Large intestine (tissue), 3 donors: ENCODE measurements around the gene ACOXL. TPM values are rescaled to one million over a fixed set of nuclear protein-coding genes. Genes with fewer than 3 reads are reported as not detected.
"Not testable (repeated sequence)": the region's sequence is repeated elsewhere in the genome, so short reads cannot be mapped to it uniquely, and the experiment has no call there.

ENCODE experiments used
- DNase-seq, 2 donors: peaks; one replicate each; pipeline versions ENCODE4 v3.0.0 to v3.0.0-alpha.2; 2013
- H3K27ac ChIP-seq: one replicate; pipeline ENCODE4 v1.5.1; 2013; ENCODE audit warnings: low read length
- H3K27me3 ChIP-seq: 2 replicates; pipeline ENCODE4 v1.6.1; 2013; ENCODE audit warnings: low read length; ENCODE audit not compliant: control insufficient read depth, insufficient read depth
- H3K36me3 ChIP-seq: 2 replicates; pipeline ENCODE4 v1.6.1; 2013; ENCODE audit warnings: low read length; ENCODE audit not compliant: control insufficient read depth, insufficient read depth
- H3K4me1 ChIP-seq: one replicate; pipeline ENCODE4 v1.6.1; 2013; ENCODE audit warnings: low read length; ENCODE audit not compliant: control insufficient read depth, insufficient read depth
- H3K4me3 ChIP-seq: one replicate; pipeline ENCODE4 v1.5.1; 2013; ENCODE audit warnings: low read length
- H3K9me3 ChIP-seq: one replicate; pipeline ENCODE4 v1.6.1; 2013; ENCODE audit warnings: mild to moderate bottlenecking, low read depth, low read length, moderate library complexity; ENCODE audit not compliant: control insufficient read depth
- WGBS: methylation state at CpG from one replicate; pipeline ENCODE4 v1.1.5; 2013; ENCODE audit warnings: low lambda C conversion rate; ENCODE audit not compliant: insufficient coverage; 5-methylcytosine and 5-hydroxymethylcytosine counted together
- polyA plus RNA-seq: library from polyadenylated mRNA; unstranded; fragments of 120-200 nt; gene quantifications from one replicate; pipeline ENCODE4 v1.2.1, GENCODE V29; 2013

ACOXL gene
- polyA plus RNA-seq, 1 donor, result 0.07 TPM

DNA sequence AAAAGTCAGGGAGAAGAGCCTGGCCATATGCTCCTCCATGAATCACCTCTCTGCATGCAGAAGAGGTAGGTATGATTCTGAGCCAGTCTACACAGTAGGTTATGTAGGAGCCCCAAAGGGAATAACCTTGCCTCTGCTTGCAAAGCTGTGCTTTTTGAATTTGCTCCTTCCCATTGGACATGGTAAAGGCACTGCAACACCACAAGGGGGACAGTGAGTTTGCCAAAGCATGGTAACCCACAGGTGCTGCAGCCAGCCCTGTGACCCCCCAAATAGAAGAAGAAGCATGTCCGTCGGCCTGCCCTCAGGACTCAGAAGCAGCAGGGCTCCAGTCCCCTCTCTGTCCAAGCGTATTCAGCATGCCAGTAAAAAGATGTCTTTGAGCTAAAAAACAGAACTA is 337.3 kb downstream of the ACOXL start:
- Histone ChIP-seq H3K36me3 (no peaks in the 10 kb centered on the region), H3K4me1 (peaks cover 5% of the 10 kb centered on the region), H3K27me3 (no peaks in the 10 kb centered on the region), H3K4me3 (no peak overlapping the region), H3K9me3 (no peaks in the 10 kb centered on the region), H3K27ac (no peak overlapping the region)
- no CpG with 5 or more reads among the region's 3 CpGs for WGBS
- no peak for DNase-seq

DNA sequence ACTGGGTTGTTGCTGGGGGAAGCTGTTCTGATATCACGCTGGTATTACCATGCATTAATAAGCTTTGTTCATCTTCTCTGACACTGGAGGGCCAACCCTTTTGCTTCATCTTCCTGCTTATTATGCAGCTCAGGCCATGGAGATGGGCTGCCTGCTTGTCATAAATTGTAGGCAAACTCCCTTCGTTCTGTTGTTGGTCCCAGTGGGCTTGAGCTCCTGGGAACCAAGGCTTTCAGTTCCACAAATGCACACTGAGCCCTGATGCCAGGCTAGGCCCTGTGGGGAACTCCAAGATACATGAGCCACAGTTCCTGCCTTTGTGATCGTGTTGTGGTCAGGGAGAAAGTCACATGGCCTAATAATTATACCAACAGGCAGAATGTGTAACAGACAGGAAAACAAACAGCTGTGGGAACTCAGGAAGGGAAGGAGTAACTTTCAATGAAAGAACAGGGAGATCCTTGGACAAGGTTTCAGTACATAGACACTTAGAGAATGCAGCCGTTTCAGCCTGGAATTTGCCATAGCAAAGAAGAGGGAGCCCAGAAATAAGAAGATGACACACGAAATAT is 339.3 kb downstream of the ACOXL start:
- H3K4me1 ChIP-seq, result peaks cover 5% of the 10 kb centered on the region
- WGBS, result 80% methylated on average over 1 of the region's 5 CpGs
- H3K9me3 ChIP-seq, result peaks cover 7% of the 10 kb centered on the region
- no peaks in the 10 kb centered on the region for H3K36me3 ChIP-seq
- DNase-seq, result no peak
- H3K27me3 ChIP-seq, result no peaks in the 10 kb centered on the region
- H3K4me3 ChIP-seq, result no peak overlapping the region
- no peak overlapping the region for H3K27ac ChIP-seq

DNA sequence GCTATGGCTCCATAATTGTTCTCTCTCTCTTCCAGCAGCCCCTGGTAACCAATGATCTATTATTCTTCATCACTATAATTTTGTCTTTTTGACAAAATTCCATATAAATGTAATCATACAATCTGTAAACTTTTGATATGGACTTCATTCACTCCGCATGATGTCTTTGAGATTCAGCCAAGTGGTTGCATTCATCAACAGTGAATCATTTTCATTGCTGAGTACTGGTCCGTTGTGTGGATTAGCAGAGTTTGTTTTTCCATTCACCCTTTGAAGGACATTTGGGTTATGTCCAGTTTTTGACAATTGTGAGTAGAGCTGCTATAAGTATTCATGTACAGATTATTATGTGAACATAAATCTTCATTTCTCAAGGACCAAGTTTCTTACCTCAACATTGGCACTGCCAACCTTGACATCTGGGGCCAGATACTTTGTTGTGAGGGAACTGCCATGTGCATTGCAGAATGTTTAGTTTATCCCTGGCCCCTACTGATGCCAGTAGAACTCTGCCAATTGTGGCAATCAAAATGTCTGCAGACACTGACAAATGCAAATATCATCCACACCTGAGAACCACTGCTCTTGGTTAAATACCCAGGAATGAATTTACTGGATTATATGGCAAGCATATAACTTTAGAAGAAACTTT is 340.0 kb downstream of the ACOXL start:
- DNase-seq, result no peak
- Histone ChIP-seq H3K4me3 (no peak overlapping the region), H3K27ac (no peak overlapping the region), H3K9me3 (peaks cover 7% of the 10 kb centered on the region), H3K36me3 (no peaks in the 10 kb centered on the region), H3K4me1 (peaks cover 5% of the 10 kb centered on the region), H3K27me3 (no peaks in the 10 kb centered on the region)
- WGBS, result no CpG with 5 or more reads among the region's 2 CpGs

DNA sequence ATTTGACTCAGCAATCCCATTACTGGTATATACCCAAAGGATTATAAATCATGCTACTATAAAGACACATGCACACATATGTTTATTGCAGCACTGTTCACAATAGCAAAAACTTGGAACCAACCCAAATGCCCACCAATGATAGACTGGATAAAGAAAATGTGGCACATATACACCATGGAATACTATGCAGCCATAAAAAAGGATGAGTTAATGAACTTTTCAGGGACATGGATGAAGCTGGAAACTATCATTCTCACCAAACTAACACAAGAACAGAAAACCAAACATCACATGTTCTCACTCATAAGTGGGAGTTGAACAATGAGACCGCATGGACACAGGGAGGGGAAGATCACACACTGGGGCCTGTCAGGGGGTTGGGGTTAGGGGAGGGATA is 350.3 kb downstream of the ACOXL start:
- H3K36me3 ChIP-seq, H3K4me3 ChIP-seq, DNase-seq, H3K4me1 ChIP-seq, H3K27ac ChIP-seq, H3K9me3 ChIP-seq, H3K27me3 ChIP-seq: not testable (repeated sequence)
- no CpG with 5 or more reads among the region's 1 CpG for WGBS

DNA sequence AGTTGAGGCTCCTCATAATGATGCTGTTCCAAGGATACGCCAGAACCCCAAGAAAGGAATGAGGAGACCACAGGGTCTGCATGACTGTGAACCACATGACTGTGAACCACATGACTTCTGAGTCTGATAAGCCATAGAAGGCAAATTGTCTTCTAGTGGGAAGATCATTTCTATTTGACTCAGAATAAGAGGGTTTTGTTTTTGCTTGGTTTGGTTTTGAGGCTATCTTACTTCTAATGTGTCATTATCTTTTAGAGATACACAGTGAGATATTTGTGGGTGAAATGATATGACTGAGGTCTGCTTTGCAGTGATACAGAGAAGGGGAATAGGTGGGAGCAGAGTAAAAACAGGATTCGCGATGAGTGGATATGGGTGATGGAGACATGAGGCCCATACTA is 359.4 kb downstream of the ACOXL start:
- H3K4me3 ChIP-seq, result no peak overlapping the region
- no peaks in the 10 kb centered on the region for H3K9me3 ChIP-seq
- no peak overlapping the region for H3K27ac ChIP-seq
- DNase-seq, result no peak
- 100% methylated on average over 3 of the region's 3 CpGs for WGBS
- no peaks in the 10 kb centered on the region for H3K27me3 ChIP-seq
- no peaks in the 10 kb centered on the region for H3K4me1 ChIP-seq
- no peaks in the 10 kb centered on the region for H3K36me3 ChIP-seq

DNA sequence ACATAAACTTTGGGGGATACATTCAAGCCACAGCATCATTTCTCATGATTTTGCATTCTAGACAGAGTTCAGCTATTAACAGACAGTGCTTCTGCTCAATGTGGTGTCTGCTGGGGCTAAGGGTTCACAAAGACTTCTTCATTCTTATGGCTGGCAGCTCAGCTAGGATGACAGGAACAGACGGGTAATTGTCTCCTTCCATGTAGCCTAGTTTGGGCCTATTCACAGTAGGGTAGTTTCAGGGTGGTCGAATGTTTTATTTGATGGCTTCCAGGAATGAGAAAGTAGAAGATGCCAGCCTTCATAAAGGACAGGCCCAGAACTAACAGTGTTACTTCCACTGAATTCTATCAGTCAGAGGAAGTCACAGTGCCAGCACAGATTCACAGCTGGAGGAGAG is 362.3 kb downstream of the ACOXL start:
- H3K9me3 ChIP-seq, result no peaks in the 10 kb centered on the region
- H3K4me3 ChIP-seq, result no peak overlapping the region
- H3K27me3 ChIP-seq, result no peaks in the 10 kb centered on the region
- no peaks in the 10 kb centered on the region for H3K4me1 ChIP-seq
- DNase-seq, result no peak
- H3K36me3 ChIP-seq, result no peaks in the 10 kb centered on the region
- WGBS, result no CpG with 5 or more reads among the region's 2 CpGs
- no peak overlapping the region for H3K27ac ChIP-seq

DNA sequence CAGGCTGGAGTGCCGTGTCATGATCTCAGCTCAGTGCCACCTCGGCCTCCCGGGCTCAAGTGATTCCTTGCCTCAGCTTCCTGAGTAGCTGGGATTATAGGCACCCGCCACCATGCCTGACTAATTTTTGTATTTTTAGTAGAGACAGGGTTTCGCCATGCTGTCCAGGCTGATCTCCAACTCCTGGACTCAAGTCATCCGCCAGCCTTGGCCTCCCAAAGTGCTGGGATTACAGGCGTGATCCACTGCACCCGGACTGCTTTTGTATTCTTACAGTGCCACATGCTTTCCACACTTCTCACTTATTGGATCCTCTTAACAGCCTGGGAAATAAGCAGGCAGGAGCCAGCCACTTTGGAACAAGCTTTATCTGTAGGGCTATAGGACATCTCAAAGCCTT is 363.1 kb downstream of the ACOXL start:
- WGBS, result no CpG with 5 or more reads among the region's 8 CpGs
- H3K36me3 ChIP-seq, result no peaks in the 10 kb centered on the region

DNA sequence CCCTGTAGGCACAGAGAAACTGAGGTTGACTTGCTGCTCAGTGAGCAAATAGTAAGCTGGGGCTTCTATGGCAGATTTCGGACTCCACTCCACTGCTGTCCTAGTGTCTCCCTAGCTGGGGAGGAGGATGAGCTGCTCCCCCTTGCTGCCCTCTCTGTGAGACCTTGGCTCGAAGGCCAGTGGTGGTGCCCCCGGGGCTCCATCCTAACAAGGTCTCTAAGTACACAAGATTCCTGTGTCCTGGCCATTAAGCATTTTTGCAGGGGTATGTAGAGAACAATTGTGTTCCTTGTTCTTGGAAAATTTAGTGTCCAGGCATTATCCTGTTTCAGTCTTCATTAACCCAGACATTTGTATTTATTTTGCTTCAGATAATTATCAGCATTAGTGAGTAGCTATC is 367.0 kb downstream of the ACOXL start:
- no peak for DNase-seq
- Histone ChIP-seq H3K27ac (no peak overlapping the region), H3K4me3 (no peak overlapping the region), H3K4me1 (no peaks in the 10 kb centered on the region), H3K27me3 (no peaks in the 10 kb centered on the region), H3K9me3 (no peaks in the 10 kb centered on the region), H3K36me3 (no peaks in the 10 kb centered on the region)
- no CpG with 5 or more reads among the region's 3 CpGs for WGBS

More for the DNA sequence above, 363.1 kb downstream of the ACOXL start:
- H3K27ac ChIP-seq, result no peak overlapping the region
- DNase-seq, result no peak
- no peaks in the 10 kb centered on the region for H3K4me1 ChIP-seq
- H3K4me3 ChIP-seq, result no peak overlapping the region
- no peaks in the 10 kb centered on the region for H3K9me3 ChIP-seq
- H3K27me3 ChIP-seq, result no peaks in the 10 kb centered on the region

DNA sequence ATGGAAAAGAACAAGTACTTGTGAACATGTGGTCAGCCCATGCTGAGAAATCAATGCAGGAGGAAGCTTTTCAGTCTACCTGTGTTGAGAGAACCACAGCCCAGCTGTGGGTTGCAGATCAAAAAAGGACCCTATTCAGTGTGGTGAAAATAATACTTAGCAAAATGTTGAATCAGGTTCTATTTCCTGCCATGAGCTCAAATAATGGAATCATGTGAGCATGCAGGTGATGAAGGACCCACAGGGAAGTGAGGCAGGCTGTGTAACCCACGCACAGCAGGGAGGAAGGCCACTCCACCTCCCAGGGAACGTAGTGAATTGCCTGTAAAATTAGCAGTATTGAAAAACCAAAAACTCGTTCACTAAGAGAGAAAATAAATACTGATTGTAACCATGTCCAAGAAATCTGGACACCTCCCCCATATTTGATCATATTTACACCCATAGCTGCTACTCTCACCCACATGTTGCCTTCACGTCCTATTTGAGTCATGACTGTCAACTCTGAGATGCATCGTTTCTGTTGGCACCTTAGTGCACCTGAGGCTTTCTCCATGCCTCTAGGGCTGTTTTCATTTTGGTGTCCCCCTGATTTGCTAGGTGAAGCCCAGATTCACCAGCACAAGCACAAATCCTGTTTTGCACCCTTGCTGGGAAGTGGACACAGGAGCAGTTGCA is 367.9 kb downstream of the ACOXL start:
- Histone ChIP-seq H3K4me3 (no peak overlapping the region), H3K4me1 (no peaks in the 10 kb centered on the region), H3K27ac (no peak overlapping the region), H3K27me3 (no peaks in the 10 kb centered on the region), H3K9me3 (no peaks in the 10 kb centered on the region), H3K36me3 (no peaks in the 10 kb centered on the region)
- no peak for DNase-seq
- 83% methylated on average over 1 of the region's 5 CpGs for WGBS

DNA sequence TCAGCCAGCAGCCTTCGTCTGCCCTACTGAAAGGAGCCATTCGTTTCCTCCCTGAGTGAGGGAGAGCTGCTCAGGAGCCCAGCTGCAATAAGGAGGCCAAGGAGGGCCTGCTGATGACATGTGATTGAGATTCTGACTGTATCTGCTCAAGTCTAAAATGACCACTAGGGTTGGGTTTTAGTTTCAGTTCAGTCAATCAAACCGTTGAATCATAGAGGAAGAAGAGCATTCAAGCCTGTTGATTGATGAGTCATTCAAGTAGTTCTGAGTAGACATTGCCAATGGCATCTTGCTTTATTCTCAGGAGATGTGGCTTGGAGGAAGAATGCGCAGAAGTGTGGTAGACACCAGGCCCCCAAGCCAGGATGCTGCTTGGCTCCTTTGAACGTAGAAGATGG is 368.4 kb downstream of the ACOXL start:
- H3K27ac ChIP-seq, result no peak overlapping the region
- no peaks in the 10 kb centered on the region for H3K4me1 ChIP-seq
- no peaks in the 10 kb centered on the region for H3K36me3 ChIP-seq
- no peaks in the 10 kb centered on the region for H3K9me3 ChIP-seq
- DNase-seq, result no peak
- WGBS, result 95% methylated on average over 3 of the region's 5 CpGs
- no peak overlapping the region for H3K4me3 ChIP-seq
- no peaks in the 10 kb centered on the region for H3K27me3 ChIP-seq

DNA sequence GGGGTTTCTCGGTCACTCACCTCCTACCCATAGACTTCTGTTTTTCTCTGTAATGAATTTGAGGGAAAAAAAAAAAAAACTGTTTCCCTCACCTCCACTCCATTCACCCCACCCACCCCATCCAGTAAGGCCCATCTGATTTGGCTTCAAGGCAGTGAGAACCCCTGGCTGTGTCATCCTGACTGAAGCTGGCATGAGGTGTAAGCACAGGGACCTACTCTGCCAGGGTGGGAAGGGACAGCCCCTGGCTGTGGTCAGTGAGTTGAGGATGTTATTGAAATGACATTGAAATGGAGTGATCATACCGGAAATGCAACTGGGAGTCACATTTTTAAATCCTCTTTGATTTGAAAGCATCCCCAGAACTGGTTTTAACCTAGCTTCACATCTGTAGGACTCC is 369.2 kb downstream of the ACOXL start:
- WGBS, result no CpG with 5 or more reads among the region's 2 CpGs
- Histone ChIP-seq H3K4me3 (no peak overlapping the region), H3K27me3 (no peaks in the 10 kb centered on the region), H3K36me3 (no peaks in the 10 kb centered on the region), H3K9me3 (no peaks in the 10 kb centered on the region), H3K27ac (no peak overlapping the region), H3K4me1 (no peaks in the 10 kb centered on the region)
- DNase-seq, result no peak
